ENCODE data around the gene H6PD.

DNA sequence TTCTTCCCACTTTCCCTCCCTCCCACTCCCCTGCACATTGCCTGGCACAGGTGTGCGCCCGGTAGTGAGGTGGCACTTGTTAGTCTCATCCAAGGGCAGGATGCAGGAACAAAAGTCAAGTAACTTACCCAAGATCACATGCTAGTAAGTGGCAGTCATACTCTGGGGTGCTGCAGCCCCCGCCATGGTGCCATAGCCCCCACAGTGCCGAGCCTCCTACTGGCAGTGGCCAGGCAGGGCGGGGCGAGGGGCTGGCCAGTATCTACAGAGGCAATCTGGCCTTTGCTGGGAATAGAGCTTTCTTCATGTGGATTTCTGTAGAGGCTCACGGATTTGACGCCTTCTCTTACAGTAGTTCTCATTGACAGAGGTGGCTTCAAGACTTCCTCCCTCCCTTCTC is 26.9 kb downstream of the H6PD start:
- TF ChIP-seq POLR2A (IDR thresholded peaks at IDR 0.05) = no peak
- TF ChIP-seq, protein P1, sequence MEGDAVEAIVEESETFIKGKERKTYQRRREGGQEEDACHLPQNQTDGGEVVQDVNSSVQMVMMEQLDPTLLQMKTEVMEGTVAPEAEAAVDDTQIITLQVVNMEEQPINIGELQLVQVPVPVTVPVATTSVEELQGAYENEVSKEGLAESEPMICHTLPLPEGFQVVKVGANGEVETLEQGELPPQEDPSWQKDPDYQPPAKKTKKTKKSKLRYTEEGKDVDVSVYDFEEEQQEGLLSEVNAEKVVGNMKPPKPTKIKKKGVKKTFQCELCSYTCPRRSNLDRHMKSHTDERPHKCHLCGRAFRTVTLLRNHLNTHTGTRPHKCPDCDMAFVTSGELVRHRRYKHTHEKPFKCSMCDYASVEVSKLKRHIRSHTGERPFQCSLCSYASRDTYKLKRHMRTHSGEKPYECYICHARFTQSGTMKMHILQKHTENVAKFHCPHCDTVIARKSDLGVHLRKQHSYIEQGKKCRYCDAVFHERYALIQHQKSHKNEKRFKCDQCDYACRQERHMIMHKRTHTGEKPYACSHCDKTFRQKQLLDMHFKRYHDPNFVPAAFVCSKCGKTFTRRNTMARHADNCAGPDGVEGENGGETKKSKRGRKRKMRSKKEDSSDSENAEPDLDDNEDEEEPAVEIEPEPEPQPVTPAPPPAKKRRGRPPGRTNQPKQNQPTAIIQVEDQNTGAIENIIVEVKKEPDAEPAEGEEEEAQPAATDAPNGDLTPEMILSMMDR (IDR thresholded peaks at IDR 0.05 in 4 of 5, conservative IDR thresholded peaks at IDR 0.05 in 1 of 5) = no peak

All from gastrocnemius medialis (tissue), 4 donors.